GM12878 (cell line): Measurements from ENCODE around the gene FOXD1. TPM values are rescaled to one million over a fixed set of nuclear protein-coding genes. Genes with fewer than 3 reads are reported as not detected.

Source experiments
- ATAC-seq: fragments of 200-7000 bp; cut with Tn5 transposase; 3 replicates; pipeline ENCODE4 v1.9.1; 2020; ENCODE audit warnings: mild to moderate bottlenecking, moderate library complexity
- BruUV-seq: library from RNA; stranded (reverse); fragments of 400-500 nt; replicated peaks from 2 replicates; lab custom pipeline; 2021; lab: Mats Ljungman, UMichigan
- CTCF ChIA-PET: fragments of 300-600 bp; sonication (Branson Sonifier 250); formaldehyde crosslinking; extraction: SDS; loops from one replicate; lab custom pipeline; 2021; ENCODE audit warnings: inconsistent platforms; lab: Yijun Ruan, JAX
- POLR2A ChIA-PET: fragments of 350-600 bp; formaldehyde crosslinking; extraction: SDS; loops from one replicate; lab custom pipeline; 2021; ENCODE audit warnings: inconsistent platforms; lab: Charles Lee
- RAD21 ChIA-PET: fragments of 300-600 bp; sonication (Branson Sonifier 250); formaldehyde crosslinking; loops from one replicate; lab custom pipeline; 2023; ENCODE audit warnings: antibody characterized with exemption; ENCODE audit not compliant: unreplicated experiment; lab: Charles Lee
- SMC1A ChIA-PET: fragments of 300-600 bp; sonication (Branson Sonifier 250); formaldehyde crosslinking; loops from one replicate; lab custom pipeline; 2023; ENCODE audit not compliant: unreplicated experiment, uncharacterized antibody; lab: Charles Lee
- DNase-seq: peaks from one replicate; pipeline ENCODE4 v3.0.0-alpha.2; 2011; ENCODE audit warnings: low read depth, low spot score
- FAIRE-seq: peaks from 3 replicates; lab custom pipeline; 2011; peaks lifted over from hg19 to GRCh38; lab: Jason Lieb, UNC
- H2AFZ ChIP-seq: 2 replicates; pipeline ENCODE4 v1.6.0; 2011; ENCODE audit warnings: low read depth, low read length, control low read depth; ENCODE audit not compliant: control insufficient read depth
- H3K27ac ChIP-seq: 2 replicates; pipeline ENCODE4 v1.5.1; 2011; ENCODE audit warnings: control low read depth; ENCODE audit not compliant: control insufficient read depth, insufficient read depth
- H3K27me3 ChIP-seq, 2 experiments: replicated peaks in 1 of 2; 2 replicates each; pipeline versions ENCODE4 v1.6.0 to v1.6.1; 2011; ENCODE audit warnings: low read length in 1 of 2; ENCODE audit not compliant: control insufficient read depth in 2 of 2, insufficient read depth in 2 of 2
- H3K36me3 ChIP-seq, 2 experiments: 2 replicates each; pipeline ENCODE4 v1.5.1; 2011; ENCODE audit warnings: low read length in 1 of 2; ENCODE audit not compliant: control insufficient read depth in 2 of 2, insufficient read depth in 2 of 2
- H3K4me1 ChIP-seq: 2 replicates; pipeline ENCODE4 v1.6.1; 2011; ENCODE audit warnings: mild to moderate bottlenecking, low read length, moderate library complexity, mixed read lengths; ENCODE audit not compliant: control insufficient read depth, insufficient read depth
- H3K4me2 ChIP-seq: 2 replicates; pipeline ENCODE4 v1.6.0; 2011; ENCODE audit warnings: control low read depth; ENCODE audit not compliant: control insufficient read depth, insufficient read depth
- H3K4me3 ChIP-seq: fragments of 200-600 bp; sonication (generic); 2 replicates; pipeline ENCODE4 v1.5.1; 2016
- H3K79me2 ChIP-seq: 2 replicates; pipeline ENCODE4 v1.6.0; 2011; ENCODE audit warnings: low read length; ENCODE audit not compliant: control insufficient read depth, insufficient read depth
- H3K9ac ChIP-seq: 2 replicates; pipeline ENCODE4 v1.8.0; 2011; ENCODE audit warnings: low read length, control low read depth, mixed read lengths; ENCODE audit not compliant: control insufficient read depth, insufficient read depth
- H3K9me3 ChIP-seq: replicated peaks from 3 replicates; pipeline ENCODE4 v1.5.1; 2011; ENCODE audit warnings: mild to moderate bottlenecking, low read length; ENCODE audit not compliant: control insufficient read depth, insufficient read depth
- H4K20me1 ChIP-seq: 2 replicates; pipeline ENCODE4 v1.6.0; 2011; ENCODE audit not compliant: control insufficient read depth, insufficient read depth
- CBX5 ChIP-seq: sonication (generic); IDR thresholded peaks from 2 replicates; pipeline ENCODE4 v1.6.1; 2016; ENCODE audit warnings: low read depth, moderate library complexity, mild to moderate bottlenecking, inconsistent platforms
- EED ChIP-seq: sonication (generic); IDR thresholded peaks from 2 replicates; pipeline ENCODE4 v1.6.1; 2016; ENCODE audit warnings: antibody characterized with exemption, low read depth
- FOS ChIP-seq: IDR thresholded peaks from 3 replicates; pipeline ENCODE4 v1.6.1; 2011; ENCODE audit warnings: borderline replicate concordance; ENCODE audit not compliant: insufficient read length; ENCODE audit errors: extremely low read depth
- HDGF ChIP-seq: fragments of 450-650 bp; IDR thresholded peaks from 2 replicates; pipeline ENCODE4 v1.6.1; 2016; ENCODE audit warnings: antibody characterized with exemption
- IRF4 ChIP-seq: IDR thresholded peaks from 2 replicates; pipeline ENCODE4 v1.6.1; 2011; ENCODE audit warnings: low read depth, low read length
- NBN ChIP-seq: fragments of 450-650 bp; IDR thresholded peaks from 2 replicates; pipeline ENCODE4 v1.6.1; 2016
- NR2C2 ChIP-seq: IDR thresholded peaks from 2 replicates; pipeline ENCODE4 v1.6.1; 2011; ENCODE audit warnings: borderline replicate concordance, low read depth; ENCODE audit not compliant: control insufficient read depth, insufficient read length
- SUPT20H ChIP-seq: IDR thresholded peaks from 2 replicates; pipeline ENCODE4 v1.6.1; 2011; ENCODE audit warnings: low read depth, mild to moderate bottlenecking, low read length, moderate library complexity, borderline replicate concordance; ENCODE audit not compliant: control insufficient read depth
- WRNIP1 ChIP-seq: IDR thresholded peaks from 2 replicates; pipeline ENCODE4 v1.6.1; 2011; ENCODE audit warnings: low read depth, low read length, improper control_type of control experiment, borderline replicate concordance
- ZNF274 ChIP-seq: IDR thresholded peaks from one replicate; pipeline ENCODE4 v1.8.0; 2011; ENCODE audit not compliant: insufficient read length, insufficient read depth
- ZNF384 ChIP-seq: IDR thresholded peaks from 2 replicates; pipeline ENCODE4 v1.6.1; 2012; ENCODE audit warnings: low read depth, mild to moderate bottlenecking, low read length, improper control_type of control experiment, borderline replicate concordance
- WGBS: methylation state at CpG from one replicate; pipeline ENCODE4 v1.1.6; 2016; ENCODE audit warnings: low lambda C conversion rate; ENCODE audit not compliant: insufficient replicate concordance, insufficient coverage; ENCODE audit errors: missing lambda C conversion rate; 5-methylcytosine and 5-hydroxymethylcytosine counted together
- in situ Hi-C: fragments of 300-500 bp; cut with MboI; formaldehyde crosslinking; loops from 9 replicates; pipeline ENCODE4 v1.14.3; 2018; ENCODE audit warnings: mixed read lengths
- intact Hi-C: fragments of 100-400 bp; cut with micrococcal nuclease; formaldehyde crosslinking; loops from one replicate; pipeline ENCODE4 v1.14.2; 2022; ENCODE audit not compliant: unreplicated experiment
- polyA plus RNA-seq, 11 experiments: library from polyadenylated mRNA; depleted of rRNA in 4 of 11; unstranded in 6 of 11; stranded (reverse) in 5 of 11; fragments of >200 nt; fragmentation: Nextera tagmentation in 4 of 11; fragmentation: Illumina TruSeq in 1 of 11; extraction: Ambion mirVana in 4 of 11; extraction: Trizol in 1 of 11; gene quantifications; 1 replicate in 1 of 11; 2 replicates in 10 of 11; pipeline versions ENCODE4 v1.2.1 to v1.2.3, GENCODE V29; 2011 to 2016; ENCODE audit warnings: inconsistent platforms in 2 of 11, missing spikeins in 2 of 11, low read depth in 1 of 11
- total RNA-seq, 4 experiments: library from RNA; depleted of rRNA in 3 of 4; stranded (reverse); fragments of >200 nt in 3 of 4; fragmentation: Illumina TruSeq in 1 of 4; extraction: Trizol in 1 of 4; gene quantifications; 2 replicates each; pipeline versions ENCODE4 v1.2.1 to v1.2.3, GENCODE V29; 2013 to 2021
- TF ChIP-seq, protein P1 (sequence below): IDR thresholded peaks from 2 replicates; pipeline ENCODE4 v1.6.1; 2012; ENCODE audit warnings: low read length, inconsistent platforms
- TF ChIP-seq, protein P2 (sequence below): fragments of 150-350 bp; IDR thresholded peaks from 2 replicates; pipeline ENCODE4 v1.6.1; 2014; ENCODE audit warnings: mild to moderate bottlenecking, low read depth, low read length

Gene FOXD1
- total and polyA plus RNA-seq, 10 of the 15 experiments (the other 5 are each of a cell fraction or from before 2014, with no cell fraction given) = not detected

DNA sequence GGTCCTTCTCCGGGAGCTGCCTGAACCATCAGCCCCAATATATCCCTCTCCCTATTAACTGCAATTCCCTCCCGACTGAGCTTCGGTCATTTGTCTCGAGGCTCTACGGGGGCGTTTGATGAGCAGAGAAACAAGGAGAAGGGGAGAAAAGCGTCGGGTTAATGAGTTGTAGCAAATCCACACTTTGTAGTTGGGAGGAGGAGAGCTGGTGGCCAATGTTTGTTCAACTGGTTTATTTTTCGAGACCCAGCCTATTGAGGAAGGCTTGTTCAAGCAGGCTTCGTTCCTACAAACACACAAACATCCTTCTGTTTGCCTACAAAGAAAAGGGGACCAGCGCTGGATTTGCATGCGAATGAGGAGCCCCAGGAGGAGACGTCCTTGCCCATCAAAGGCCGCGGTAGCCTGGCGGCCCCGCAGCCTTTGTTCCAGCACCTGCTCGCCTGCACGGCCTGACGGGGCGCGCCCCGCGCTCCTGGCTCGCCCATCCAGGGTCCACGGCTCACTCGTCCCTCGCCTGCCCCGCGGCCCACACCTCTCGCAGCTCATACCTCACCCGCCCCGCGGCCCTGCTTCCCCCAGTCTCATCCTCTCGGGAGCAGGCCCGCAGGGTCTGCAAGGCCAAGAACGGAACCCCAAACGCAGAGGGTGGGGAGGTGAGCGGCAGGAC is 4.6 kb downstream of the FOXD1 start (continued):
- TF ChIP-seq, protein P1, sequence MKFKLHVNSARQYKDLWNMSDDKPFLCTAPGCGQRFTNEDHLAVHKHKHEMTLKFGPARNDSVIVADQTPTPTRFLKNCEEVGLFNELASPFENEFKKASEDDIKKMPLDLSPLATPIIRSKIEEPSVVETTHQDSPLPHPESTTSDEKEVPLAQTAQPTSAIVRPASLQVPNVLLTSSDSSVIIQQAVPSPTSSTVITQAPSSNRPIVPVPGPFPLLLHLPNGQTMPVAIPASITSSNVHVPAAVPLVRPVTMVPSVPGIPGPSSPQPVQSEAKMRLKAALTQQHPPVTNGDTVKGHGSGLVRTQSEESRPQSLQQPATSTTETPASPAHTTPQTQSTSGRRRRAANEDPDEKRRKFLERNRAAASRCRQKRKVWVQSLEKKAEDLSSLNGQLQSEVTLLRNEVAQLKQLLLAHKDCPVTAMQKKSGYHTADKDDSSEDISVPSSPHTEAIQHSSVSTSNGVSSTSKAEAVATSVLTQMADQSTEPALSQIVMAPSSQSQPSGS = no peak
- TF ChIP-seq NBN (no peak), WRNIP1 (no peak), NR2C2 (no peak), IRF4 (no peak)

DNA sequence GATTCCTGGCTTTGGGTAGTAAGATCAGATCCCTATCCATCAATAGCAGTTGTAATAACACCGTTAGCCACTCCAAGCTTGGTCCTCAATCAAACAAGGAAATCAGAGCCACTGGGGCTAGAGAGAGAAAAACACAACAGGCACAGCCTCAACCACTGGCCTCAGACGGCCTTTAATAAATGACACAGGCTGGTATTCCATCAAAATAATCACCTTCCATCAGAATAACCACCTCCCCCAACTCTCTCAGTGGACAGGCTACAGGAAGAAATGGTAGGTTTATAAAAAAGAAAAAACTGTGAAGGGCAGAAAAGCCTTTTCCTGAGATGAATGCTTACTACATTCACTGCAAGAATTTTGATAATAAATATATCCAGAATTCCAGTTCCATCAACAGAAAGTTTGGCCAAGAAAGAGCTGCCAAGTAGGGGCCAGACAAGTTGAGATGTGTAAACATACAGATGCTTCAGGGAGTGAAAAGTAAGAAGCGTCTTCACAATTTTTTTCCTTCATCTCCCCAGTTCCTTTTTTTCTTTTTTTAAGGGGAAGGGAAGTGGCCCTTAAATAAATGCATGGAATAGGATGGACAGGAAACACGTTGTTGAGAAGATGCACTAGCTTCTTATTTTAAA is 5.5 kb downstream of the FOXD1 start:
- H3K9ac ChIP-seq = no peak overlapping the region
- no peak overlapping the region for H3K27ac ChIP-seq
- no peaks in the 10 kb centered on the region for H3K4me1 ChIP-seq
- ATAC-seq (no peak), DNase-seq (no peak), FAIRE-seq (no peak)
- no peaks in the 10 kb centered on the region for H3K36me3 ChIP-seq
- ChIA-PET POLR2A (no interaction called here), CTCF (interaction anchor here (0.7 to 1.2 kb wide), 2 partner anchors 11 to 228 kb away, joined by 3 read pairs; no protein-coding TSS in a partner anchor), RAD21 (no interaction called here), SMC1A (no interaction called here)
- TF ChIP-seq EED (no peak), SUPT20H (no peak), CBX5 (no peak), ZNF384 (no peak), HDGF (no peak), ZNF274 (no peak), FOS (no peak)
- TF ChIP-seq, protein P2, sequence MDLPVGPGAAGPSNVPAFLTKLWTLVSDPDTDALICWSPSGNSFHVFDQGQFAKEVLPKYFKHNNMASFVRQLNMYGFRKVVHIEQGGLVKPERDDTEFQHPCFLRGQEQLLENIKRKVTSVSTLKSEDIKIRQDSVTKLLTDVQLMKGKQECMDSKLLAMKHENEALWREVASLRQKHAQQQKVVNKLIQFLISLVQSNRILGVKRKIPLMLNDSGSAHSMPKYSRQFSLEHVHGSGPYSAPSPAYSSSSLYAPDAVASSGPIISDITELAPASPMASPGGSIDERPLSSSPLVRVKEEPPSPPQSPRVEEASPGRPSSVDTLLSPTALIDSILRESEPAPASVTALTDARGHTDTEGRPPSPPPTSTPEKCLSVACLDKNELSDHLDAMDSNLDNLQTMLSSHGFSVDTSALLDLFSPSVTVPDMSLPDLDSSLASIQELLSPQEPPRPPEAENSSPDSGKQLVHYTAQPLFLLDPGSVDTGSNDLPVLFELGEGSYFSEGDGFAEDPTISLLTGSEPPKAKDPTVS = no peak
- in situ Hi-C loops (loop anchor here (10.0 kb wide), 1 partner anchor 358 kb away; no protein-coding TSS in a partner anchor), intact Hi-C loops (loop anchor here (10.0 kb wide), 1 partner anchor 58 kb away; no protein-coding TSS in a partner anchor)
- no peak overlapping the region for H3K4me3 ChIP-seq
- BruUV-seq = no TSS peak
- no peak overlapping the region for H2AFZ ChIP-seq
- 14% methylated on average over 4 of the region's 4 CpGs for WGBS
- H3K79me2 ChIP-seq = no peaks in the 10 kb centered on the region
- H3K27me3 ChIP-seq = peaks cover 12 to 28% of the 10 kb centered on the region in 2 experiments
- H3K9me3 ChIP-seq = no peaks in the 10 kb centered on the region; the same call in 2 of the 3 replicates
- no peaks in the 10 kb centered on the region for H4K20me1 ChIP-seq
- H3K4me2 ChIP-seq = no peak overlapping the region
